OCI-LY3 (cell line): Measurements from ENCODE around the gene ZNF362.

Experiments
- EZH2phosphoT487 ChIP-seq: fragments of 200-600 bp; shearing (Covaris generic); IDR thresholded peaks from 2 replicates; pipeline ENCODE4 v1.6.1; 2018; ENCODE audit warnings: antibody characterized with exemption, mixed run types, low read depth
- TF ChIP-seq, protein P1 (sequence below): fragments of 200-600, 300-600 bp; sonication (generic); IDR thresholded peaks from 2 replicates; pipeline ENCODE4 v1.5.1; 2014; ENCODE audit warnings: antibody characterized with exemption, low read length, low read depth

- TF ChIP-seq, protein P1, sequence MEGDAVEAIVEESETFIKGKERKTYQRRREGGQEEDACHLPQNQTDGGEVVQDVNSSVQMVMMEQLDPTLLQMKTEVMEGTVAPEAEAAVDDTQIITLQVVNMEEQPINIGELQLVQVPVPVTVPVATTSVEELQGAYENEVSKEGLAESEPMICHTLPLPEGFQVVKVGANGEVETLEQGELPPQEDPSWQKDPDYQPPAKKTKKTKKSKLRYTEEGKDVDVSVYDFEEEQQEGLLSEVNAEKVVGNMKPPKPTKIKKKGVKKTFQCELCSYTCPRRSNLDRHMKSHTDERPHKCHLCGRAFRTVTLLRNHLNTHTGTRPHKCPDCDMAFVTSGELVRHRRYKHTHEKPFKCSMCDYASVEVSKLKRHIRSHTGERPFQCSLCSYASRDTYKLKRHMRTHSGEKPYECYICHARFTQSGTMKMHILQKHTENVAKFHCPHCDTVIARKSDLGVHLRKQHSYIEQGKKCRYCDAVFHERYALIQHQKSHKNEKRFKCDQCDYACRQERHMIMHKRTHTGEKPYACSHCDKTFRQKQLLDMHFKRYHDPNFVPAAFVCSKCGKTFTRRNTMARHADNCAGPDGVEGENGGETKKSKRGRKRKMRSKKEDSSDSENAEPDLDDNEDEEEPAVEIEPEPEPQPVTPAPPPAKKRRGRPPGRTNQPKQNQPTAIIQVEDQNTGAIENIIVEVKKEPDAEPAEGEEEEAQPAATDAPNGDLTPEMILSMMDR = no peak
- TF ChIP-seq EZH2phosphoT487 = no peak
These were observed 15.6 kb downstream of the ZNF362 start for GRCh38 chr1:33271666-33272505.
